ENCODE results near the gene MED15.

Gene MED15

GRCh38 chr22:20572132-20572802, 64.9 kb downstream of the MED15 start:
- DNase-seq: no peak
- no peak overlapping the region for H3K4me3 ChIP-seq (ENCODE audit: low read depth, low read length)
- no peak for TF ChIP-seq CTCF (IDR thresholded peaks at IDR 0.05; ENCODE audit: low read depth, low read length)
- no peaks in the 10 kb centered on the region for H3K9me3 ChIP-seq (ENCODE audit: severe bottlenecking)
- H3K27me3 ChIP-seq (ENCODE audit: insufficient read depth, low read depth, severe bottlenecking): no peaks in the 10 kb centered on the region
- H3K36me3 ChIP-seq: peaks cover 78% of the 10 kb centered on the region
- H3K27ac ChIP-seq: no peak overlapping the region

- Histone ChIP-seq H3K36me3 (peaks cover 74% of the 10 kb centered on the region), H3K9me3 (ENCODE audit: severe bottlenecking) (no peaks in the 10 kb centered on the region), H3K27ac (no peak overlapping the region), H3K4me3 (ENCODE audit: low read depth, low read length) (no peak overlapping the region), H3K27me3 (ENCODE audit: insufficient read depth, low read depth, severe bottlenecking) (no peaks in the 10 kb centered on the region)
- DNase-seq: no peak
- no peak for TF ChIP-seq CTCF (IDR thresholded peaks at IDR 0.05; ENCODE audit: low read depth, low read length)
Measured at GRCh38 chr22:20573176-20573832, 65.9 kb downstream of the MED15 start.

GRCh38 chr22:20573833-20574615, 66.6 kb downstream of the MED15 start:
- TF ChIP-seq CTCF (IDR thresholded peaks at IDR 0.05; ENCODE audit: low read depth, low read length): no peak
- H3K27ac ChIP-seq: no peak overlapping the region
- peaks cover 73% of the 10 kb centered on the region for H3K36me3 ChIP-seq

GRCh38 chr22:20574920-20575353, 67.5 kb downstream of the MED15 start:
- no peak for TF ChIP-seq CTCF (IDR thresholded peaks at IDR 0.05; ENCODE audit: low read depth, low read length)
- Histone ChIP-seq H3K9me3 (ENCODE audit: severe bottlenecking) (no peaks in the 10 kb centered on the region), H3K36me3 (peaks cover 63% of the 10 kb centered on the region), H3K27me3 (ENCODE audit: insufficient read depth, low read depth, severe bottlenecking) (no peaks in the 10 kb centered on the region), H3K4me3 (ENCODE audit: low read depth, low read length) (no peak overlapping the region), H3K27ac (no peak overlapping the region)
- no peak for DNase-seq

More at GRCh38 chr22:20573833-20574615, 66.6 kb downstream of the MED15 start:
- Histone ChIP-seq H3K4me3 (ENCODE audit: low read depth, low read length) (no peak overlapping the region), H3K9me3 (ENCODE audit: severe bottlenecking) (no peaks in the 10 kb centered on the region), H3K27me3 (ENCODE audit: insufficient read depth, low read depth, severe bottlenecking) (no peaks in the 10 kb centered on the region)
- DNase-seq: no peak

GRCh38 chr22:20575724-20576444, 68.5 kb downstream of the MED15 start:
- Histone ChIP-seq H3K27ac (no peak overlapping the region), H3K27me3 (ENCODE audit: insufficient read depth, low read depth, severe bottlenecking) (no peaks in the 10 kb centered on the region), H3K36me3 (peaks cover 67% of the 10 kb centered on the region), H3K4me3 (ENCODE audit: low read depth, low read length) (no peak overlapping the region), H3K9me3 (ENCODE audit: severe bottlenecking) (no peaks in the 10 kb centered on the region)
- DNase-seq: no peak
- TF ChIP-seq CTCF (IDR thresholded peaks at IDR 0.05; ENCODE audit: low read depth, low read length): no peak

All from WERI-Rb-1 (cell line).